GM21390 (cell line): ENCODE data around the gene GCLM.
A peak's percentile ranks its signal among the peaks of the same experiment; 100 is the strongest.

ENCODE experiments used
- ATAC-seq: cut with Tn5 transposase; IDR thresholded peaks from one replicate; pipeline ENCODE4 v1.9.1; 2021; ENCODE audit not compliant: unreplicated experiment

GCLM gene

DNA sequence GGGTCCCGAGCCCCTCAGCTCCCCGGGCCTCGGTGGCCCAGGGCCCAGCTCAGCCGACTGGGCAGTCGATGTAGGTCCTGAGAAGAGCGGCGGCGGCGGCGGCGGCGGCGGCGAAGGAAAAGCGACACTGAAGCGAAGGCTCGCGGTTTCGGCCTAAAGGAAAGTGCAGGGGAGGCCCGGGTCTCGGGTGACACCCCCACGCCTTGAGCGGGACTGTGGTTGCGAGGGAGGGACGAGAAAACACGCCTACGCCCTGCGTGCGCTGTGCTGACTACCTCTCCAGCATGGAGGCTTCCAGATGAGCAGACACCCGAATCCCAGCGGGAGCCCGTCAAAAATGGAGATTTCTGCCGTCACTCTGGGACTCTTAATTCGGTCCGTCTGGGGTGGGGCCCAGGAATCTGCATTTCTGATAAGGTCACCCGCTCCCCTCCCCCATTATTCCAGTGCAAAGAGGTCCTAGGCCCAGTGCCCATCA, 61.4 kb downstream of the GCLM start:
- peak; percentile 25 for ATAC-seq

DNA sequence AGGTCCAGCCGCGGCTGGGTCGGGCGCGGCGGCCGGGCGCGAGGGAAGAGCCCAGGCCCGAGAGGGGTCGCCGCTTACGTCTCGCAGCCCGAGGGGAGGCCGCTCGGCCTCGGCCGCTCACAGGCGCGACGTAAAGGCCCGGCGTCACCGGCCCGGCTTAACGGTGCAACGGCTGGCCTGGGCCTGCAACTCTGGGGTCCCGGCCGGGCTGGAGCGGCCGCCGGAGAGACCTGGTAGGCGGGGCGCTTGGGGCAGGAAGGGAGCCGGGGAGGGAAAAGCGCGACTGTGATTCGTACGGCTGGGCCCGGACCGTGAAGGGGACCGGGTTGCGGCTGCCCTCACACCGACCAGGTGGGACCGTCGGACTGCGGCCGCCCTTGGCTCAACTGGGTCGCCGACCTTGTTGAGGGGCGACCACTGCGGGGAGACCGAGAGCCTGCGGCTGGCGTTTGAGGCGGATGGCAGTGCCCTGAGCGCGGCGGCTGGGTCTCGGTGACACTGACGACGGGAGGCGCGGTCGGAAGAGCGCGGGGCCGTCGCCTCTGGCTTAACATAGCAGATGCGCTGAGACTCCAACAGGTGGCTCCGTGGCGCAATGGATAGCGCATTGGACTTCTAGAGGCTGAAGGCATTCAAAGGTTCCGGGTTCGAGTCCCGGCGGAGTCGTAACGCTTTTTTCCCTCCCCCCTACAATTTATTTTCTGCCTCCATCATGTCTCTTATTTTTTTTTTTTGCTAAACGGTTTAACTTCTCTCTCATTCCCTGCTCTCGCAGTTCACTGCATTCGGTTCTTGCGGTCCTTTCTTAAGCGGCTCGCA, 62.0 kb downstream of the GCLM start:
- ATAC-seq = peak; percentile 66

DNA sequence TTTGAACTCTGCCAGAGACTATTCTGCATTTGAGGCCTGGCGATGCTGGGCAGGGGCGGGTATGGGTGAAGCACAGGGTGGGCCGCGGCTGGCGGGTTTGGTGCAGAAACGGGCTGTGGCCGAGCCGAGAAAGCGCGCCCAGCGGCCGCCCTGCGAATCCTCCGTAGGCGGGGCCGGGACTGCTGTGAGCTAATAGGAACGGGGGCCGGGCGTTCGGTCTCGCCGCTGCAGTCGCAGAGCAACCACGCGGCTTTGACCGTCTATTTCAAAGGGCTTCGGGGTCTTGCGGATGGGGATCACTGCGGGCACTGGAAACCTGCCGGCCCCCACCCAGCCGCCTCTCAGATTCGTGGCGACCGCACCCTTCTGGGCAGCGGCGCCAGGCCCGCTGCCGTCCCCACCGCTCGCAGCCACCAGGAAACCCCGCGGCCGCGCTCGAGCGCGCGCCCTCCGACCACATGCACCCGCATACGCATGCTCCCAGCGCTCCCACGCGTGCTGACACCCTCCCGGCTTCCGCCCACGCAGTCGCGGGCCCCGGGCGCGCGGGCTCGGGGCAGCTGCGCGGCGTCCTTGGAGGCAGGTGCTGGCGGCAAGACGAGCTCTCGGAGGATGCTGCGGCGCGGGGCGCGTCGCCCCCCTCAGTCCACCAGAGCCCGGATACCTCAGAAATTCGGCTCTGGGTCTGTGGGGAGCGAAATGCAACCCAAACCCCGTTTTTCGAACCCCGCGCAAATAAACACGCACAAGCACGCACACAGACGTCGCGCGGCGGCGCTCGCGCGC, 62.8 kb downstream of the GCLM start:
- peak; percentile 44 for ATAC-seq

DNA sequence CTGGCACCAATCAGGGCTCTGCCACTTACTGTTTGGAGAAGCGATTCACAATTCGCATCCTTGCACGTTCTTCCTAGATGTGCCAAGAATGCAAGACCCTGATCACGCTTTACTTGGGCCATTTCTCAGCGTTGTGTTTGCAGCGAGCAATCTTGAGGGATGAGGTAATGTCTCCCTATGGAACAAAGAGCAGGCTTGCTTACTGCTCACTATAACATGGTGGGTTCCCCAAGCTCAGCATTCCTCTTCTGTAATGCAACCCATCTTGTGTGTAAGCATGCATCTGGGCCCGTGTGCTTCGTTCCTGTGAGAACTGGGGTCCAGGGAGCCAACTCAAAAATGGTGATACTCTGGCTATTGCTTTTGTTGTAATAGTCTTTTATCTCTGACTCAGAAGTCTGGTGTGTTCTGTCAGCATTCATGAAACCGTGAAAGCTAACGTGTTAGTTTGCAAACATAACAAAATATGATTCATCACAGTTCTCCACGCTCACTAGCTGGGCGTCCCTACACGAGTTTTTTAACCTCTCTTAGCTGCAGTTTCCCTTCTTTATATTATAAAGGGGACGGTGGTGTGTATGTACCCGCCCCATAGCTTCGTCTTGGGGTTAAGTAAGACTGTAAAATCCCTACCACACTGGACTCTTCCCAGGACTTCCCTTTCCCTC, 63.6 kb downstream of the GCLM start:
- ATAC-seq = peak; percentile 18

DNA sequence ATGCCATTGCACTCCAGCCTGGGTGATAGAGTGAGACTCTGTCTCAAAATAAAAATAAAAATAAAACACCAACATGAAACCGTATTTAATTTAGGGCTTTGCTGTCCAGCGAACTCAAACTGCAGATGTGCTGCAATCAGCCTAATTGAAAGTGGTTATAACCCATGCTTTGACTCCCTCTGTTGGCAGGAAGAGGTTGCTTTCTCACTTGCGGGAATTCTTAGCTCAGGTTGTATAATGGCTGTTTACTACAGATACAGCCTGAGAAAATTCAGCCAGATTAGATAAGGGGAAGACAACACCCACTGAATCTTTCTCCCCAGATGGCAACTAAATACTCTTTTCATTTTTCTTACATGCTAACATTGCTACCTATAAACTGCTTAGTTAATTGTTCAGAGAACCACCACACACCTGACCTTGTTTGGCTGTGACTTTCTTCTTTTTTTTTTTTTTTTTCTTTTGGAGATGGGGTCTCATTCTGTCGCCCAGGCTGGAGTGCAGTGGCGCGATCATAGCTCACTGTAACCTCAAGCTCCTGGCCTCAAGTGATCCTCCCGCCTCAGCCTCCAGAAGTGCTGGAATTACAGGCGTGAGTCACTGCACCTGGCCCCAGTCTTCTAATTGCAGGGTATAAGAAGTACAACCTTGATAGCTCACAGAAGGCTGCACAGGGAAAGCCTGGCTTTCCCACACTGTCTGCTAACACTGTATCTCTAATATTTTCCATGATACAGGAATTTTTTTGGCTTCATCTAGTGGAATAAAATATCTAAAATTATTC, 64.8 kb downstream of the GCLM start:
- ATAC-seq = no peak

DNA sequence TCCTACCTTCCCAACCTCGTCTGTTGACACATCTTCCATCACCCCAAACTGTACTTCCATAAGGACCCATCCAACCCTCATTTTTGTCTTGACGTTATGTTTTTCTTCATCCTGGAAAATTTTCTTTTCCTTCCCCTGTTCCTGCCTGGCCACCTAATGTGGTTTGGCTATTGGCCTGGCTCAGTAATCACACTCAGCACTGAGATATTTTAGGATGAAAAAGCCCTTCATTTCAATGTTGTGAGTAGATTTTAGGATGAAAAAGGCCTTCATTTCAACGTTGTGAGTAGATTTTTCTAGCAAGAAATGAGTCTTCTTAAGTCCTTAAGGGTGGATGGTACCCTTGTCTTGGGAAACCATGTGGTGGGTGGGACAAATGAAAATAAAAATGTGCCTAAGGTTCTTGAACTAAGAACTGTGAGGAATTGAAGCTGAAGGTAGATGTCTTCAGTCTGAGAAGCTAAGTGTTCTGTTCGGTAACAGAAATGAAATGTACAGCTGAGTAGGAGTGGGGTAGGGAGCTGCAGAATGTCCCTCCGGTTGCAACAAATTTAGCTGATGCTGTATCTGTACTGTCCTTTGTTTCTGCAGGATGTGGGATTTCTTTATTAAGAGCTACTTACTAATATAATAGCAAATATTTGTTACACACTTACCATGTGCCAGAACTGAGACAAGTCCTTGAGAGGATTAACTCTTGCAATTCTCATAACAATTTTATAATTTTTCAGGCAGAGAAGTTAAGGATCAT, 66.3 kb downstream of the GCLM start:
- no peak for ATAC-seq

DNA sequence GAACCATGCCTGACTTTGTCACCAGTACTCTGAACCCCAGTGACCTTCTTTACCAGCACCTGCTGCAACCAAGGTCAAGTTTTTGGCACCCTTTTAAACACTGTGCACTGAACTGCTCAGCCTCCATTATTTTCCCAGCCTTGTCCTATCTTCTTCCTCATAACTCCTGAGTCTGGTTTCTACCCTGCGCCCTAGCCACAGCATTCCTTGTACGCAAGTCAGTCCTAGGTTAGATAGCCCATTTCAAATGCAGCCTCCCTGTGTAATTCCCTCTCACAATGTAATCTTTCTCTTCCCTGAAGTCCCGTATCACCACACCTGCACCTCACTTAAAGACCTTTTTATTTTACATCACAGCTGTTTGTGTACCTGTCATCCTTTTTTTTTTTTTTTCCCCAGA, 67.5 kb downstream of the GCLM start:
- no peak for ATAC-seq

DNA sequence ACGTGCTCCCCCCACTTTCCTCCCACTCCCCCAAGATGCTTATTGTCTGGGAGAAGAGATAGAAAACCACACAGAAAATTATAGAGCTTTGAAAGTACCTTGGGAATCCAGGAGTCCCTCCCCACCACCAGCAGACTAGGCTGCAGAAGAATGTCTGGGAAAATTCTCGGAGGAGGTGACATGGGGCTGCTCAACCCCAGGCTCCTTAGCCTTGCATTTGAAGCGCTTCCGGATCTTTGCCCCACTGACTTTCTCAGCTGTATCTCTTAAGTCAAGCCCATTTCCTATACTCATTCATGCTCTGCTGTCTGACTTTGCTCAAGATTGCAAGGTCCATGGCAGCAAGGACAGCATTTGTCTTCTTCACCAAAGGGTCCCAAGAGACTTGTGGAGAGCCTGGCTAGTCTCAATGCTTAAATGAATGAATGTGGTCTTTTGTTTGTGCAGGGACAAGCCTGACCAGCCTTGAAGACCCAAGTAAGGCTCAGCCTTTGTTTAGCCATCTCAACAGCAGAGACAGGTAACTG, 68.2 kb downstream of the GCLM start:
- ATAC-seq = no peak

DNA sequence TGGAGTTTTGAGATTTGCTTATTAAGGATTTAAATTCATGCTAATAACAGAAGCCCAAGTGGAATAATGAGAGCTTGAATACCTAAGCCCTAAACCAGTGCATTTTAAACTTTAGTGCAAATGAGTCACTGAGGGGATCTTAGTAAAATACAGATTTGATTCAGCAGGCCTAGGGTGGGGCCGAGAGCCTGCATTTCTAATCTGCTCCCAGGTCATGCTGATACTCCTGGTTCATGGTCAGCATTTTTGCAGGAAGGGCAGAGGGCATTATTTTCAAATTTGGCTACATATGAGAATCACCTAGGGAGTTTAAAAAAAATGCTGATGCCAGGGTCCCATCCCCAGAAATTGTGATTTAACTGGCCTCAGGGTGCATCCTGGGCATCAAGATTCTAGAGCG, 69.5 kb downstream of the GCLM start:
- no peak for ATAC-seq

DNA sequence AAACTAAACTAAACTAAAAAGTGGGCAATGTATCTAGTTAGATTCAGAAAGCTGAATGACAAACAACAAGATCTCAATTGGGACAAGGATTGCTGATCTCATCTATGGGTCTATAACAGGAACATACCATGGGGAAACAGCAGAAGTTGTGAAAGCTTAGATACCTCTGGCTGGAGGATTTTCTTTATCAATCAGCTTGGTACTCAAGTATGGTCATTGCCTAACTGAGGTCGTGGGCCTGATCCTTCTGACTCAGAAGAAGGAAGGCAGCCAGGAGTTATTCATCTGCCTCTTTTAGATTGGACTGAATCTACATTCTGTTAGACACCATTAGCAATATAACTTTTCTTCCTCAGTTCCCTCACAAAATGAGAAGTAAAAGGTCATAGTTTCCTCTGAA, 69.9 kb downstream of the GCLM start:
- ATAC-seq = no peak

DNA sequence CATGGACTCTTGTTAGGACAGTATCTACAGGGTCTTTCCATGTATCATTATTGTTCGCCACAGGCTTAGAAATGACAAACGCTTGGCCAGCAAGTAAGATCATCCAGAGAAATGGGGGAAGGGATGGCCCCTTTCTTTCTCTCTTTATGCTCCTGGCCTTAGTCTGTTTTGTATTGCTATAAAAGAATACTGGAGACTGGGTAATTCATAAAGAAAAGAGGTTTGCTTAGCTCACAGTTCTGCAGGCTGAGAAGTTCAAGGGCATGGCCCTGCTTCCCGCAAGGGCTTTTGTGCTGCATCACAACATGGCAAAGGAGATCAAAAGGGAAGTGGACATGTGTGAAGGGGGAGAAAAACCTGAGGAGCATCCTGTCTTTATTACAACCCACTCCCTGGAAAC, 71.3 kb downstream of the GCLM start:
- no peak for ATAC-seq
